Measurements from ENCODE around the gene MIXL1.
A peak's percentile ranks its signal among the peaks of the same experiment; 100 is the strongest.

GRCh38 chr1:226185141-226186036 is 38.1 kb upstream of the MIXL1 start:
- TF ChIP-seq CTCF (tag by site-specific recombination; IDR thresholded peaks at IDR 0.05) (no peak), ZSCAN5A (tag by site-specific recombination; IDR thresholded peaks at IDR 0.05) (no peak), REST (tag by site-specific recombination; IDR thresholded peaks at IDR 0.05) (no peak), ZNF433 (tag by site-specific recombination; IDR thresholded peaks at IDR 0.05; ENCODE audit: low read depth) (no peak), RBAK (tag by site-specific recombination; IDR thresholded peaks at IDR 0.05) (no peak), SETDB1 (IDR thresholded peaks at IDR 0.05; ENCODE audit: insufficient read length, low read length) (no peak), ZNF140 (tag by site-specific recombination; IDR thresholded peaks at IDR 0.05) (no peak), ZNF121 (tag by site-specific recombination; IDR thresholded peaks at IDR 0.05) (no peak), ZNF335 (tag by site-specific recombination; conservative IDR thresholded peaks at IDR 0.05) (0 out of 2 replicates have a peak, but pooled peaks have one; percentile 15), ATF2 (tag by site-specific recombination; IDR thresholded peaks at IDR 0.05; ENCODE audit: low read depth) (no peak), ZSCAN16 (tag by site-specific recombination; IDR thresholded peaks at IDR 0.05) (no peak)
